K562 (cell line): ENCODE results near the gene PTPN9. TPM values are rescaled to one million over a fixed set of nuclear protein-coding genes. Genes with fewer than 3 reads are reported as not detected.

ENCODE experiments used
- CBX1 ChIP-seq: sonication (generic); IDR thresholded peaks from 2 replicates; pipeline ENCODE4 v1.6.1; 2016; ENCODE audit warnings: antibody characterized with exemption, low read depth, mild to moderate bottlenecking
- FOXA1 ChIP-seq: fragments of 450-650 bp; IDR thresholded peaks from 2 replicates; pipeline ENCODE4 v1.6.1; 2016; ENCODE audit warnings: mild to moderate bottlenecking, borderline replicate concordance
- HSF4 ChIP-seq: fragments of 250-450 bp; sonication (Bioruptor Pico); IDR thresholded peaks from 2 replicates; pipeline ENCODE4 v2.1.2; 2022; ENCODE audit warnings: mild to moderate bottlenecking, moderate library complexity, borderline replicate concordance
- KHSRP ChIP-seq: fragments of 450-650 bp; IDR thresholded peaks from 2 replicates; pipeline ENCODE4 v1.6.1; 2017
- KLF13 ChIP-seq: fragments of 450-650 bp; IDR thresholded peaks from 2 replicates; pipeline ENCODE4 v1.6.1; 2016; ENCODE audit warnings: missing genetic modification characterization, low read depth, mild to moderate bottlenecking, missing compliant biosample characterization, moderate library complexity, borderline replicate concordance
- NR2C1 ChIP-seq, 2 experiments: fragments of 450-650 bp; IDR thresholded peaks; 2 replicates each; pipeline ENCODE4 v1.6.1; 2017; ENCODE audit warnings: mild to moderate bottlenecking in 2 of 2, antibody characterized with exemption in 1 of 2, inconsistent platforms in 1 of 2, missing compliant biosample characterization in 1 of 2, missing genetic modification characterization in 1 of 2
- PHF20 ChIP-seq: fragments of 450-650 bp; IDR thresholded peaks from 2 replicates; pipeline ENCODE4 v1.6.1; 2018; ENCODE audit not compliant: partially characterized antibody
- POLR3G ChIP-seq: IDR thresholded peaks from 2 replicates; pipeline ENCODE4 v1.6.1; 2011; ENCODE audit not compliant: insufficient read length, insufficient replicate concordance; ENCODE audit errors: extremely low read depth
- SMAD2 ChIP-seq: fragments of 150-350 bp; IDR thresholded peaks from 2 replicates; pipeline ENCODE4 v1.6.1; 2014; ENCODE audit warnings: low read depth, mild to moderate bottlenecking, low read length
- THAP12 ChIP-seq: fragments of 250-450 bp; sonication (Bioruptor Pico); IDR thresholded peaks from 2 replicates; pipeline ENCODE4 v1.9.0; 2021; ENCODE audit warnings: mild to moderate bottlenecking, inconsistent platforms
- ZEB2 ChIP-seq: fragments of 450-650 bp; IDR thresholded peaks from 2 replicates; pipeline ENCODE4 v1.6.1; 2016
- ZFX ChIP-seq: sonication (generic); formaldehyde crosslinking; IDR thresholded peaks from 2 replicates; pipeline ENCODE4 v1.8.0; 2022; ENCODE audit warnings: mild to moderate bottlenecking, missing genetic modification reagents, moderate library complexity
- polyA plus RNA-seq, 8 experiments: library from polyadenylated mRNA; depleted of rRNA in 4 of 8; stranded (reverse) in 5 of 8; unstranded in 3 of 8; fragments of >200 nt; fragmentation: Nextera tagmentation in 2 of 8; fragmentation: Illumina TruSeq in 1 of 8; extraction: Ambion mirVana in 2 of 8; extraction: Trizol in 1 of 8; gene quantifications; 2 replicates each; pipeline versions ENCODE4 v1.2.1 to v1.2.3, GENCODE V29; 2011 to 2014; ENCODE audit warnings: inconsistent platforms in 1 of 8, missing spikeins in 1 of 8
- total RNA-seq, 7 experiments: library from RNA; depleted of rRNA in 6 of 7; stranded (reverse); fragments of >200 nt in 6 of 7; fragmentation: Illumina TruSeq in 2 of 7; extraction: Trizol in 2 of 7; gene quantifications; 2 replicates each; pipeline versions ENCODE4 v1.2.1 to v1.2.3, GENCODE V29; 2011 to 2021; ENCODE audit warnings: low replicate concordance in 1 of 7
- TF ChIP-seq, protein P1 (sequence below): fragments of 250-450 bp; sonication (Bioruptor Pico); IDR thresholded peaks from 2 replicates; pipeline ENCODE4 v1.4.0; 2020; ENCODE audit warnings: mild to moderate bottlenecking, moderate library complexity
- TF ChIP-seq, protein P2 (sequence below): fragments of 450-650 bp; IDR thresholded peaks from 2 replicates; pipeline ENCODE4 v1.6.1; 2016; ENCODE audit warnings: mild to moderate bottlenecking
- TF ChIP-seq, protein P3 (sequence below): fragments of 450-650 bp; formaldehyde crosslinking; IDR thresholded peaks from 2 replicates; pipeline ENCODE4 v1.4.0; 2020; ENCODE audit warnings: mild to moderate bottlenecking, moderate library complexity

PTPN9 gene
- total and polyA plus RNA-seq, 9 of the 15 experiments (the other 6 are each of a cell fraction or from before 2014, with no cell fraction given), result 5.0 to 24.0 (median 14.2) TPM

GRCh38 chr15:75453703-75454470 is 125.2 kb downstream of the PTPN9 start (continued):
- TF ChIP-seq, protein P1, sequence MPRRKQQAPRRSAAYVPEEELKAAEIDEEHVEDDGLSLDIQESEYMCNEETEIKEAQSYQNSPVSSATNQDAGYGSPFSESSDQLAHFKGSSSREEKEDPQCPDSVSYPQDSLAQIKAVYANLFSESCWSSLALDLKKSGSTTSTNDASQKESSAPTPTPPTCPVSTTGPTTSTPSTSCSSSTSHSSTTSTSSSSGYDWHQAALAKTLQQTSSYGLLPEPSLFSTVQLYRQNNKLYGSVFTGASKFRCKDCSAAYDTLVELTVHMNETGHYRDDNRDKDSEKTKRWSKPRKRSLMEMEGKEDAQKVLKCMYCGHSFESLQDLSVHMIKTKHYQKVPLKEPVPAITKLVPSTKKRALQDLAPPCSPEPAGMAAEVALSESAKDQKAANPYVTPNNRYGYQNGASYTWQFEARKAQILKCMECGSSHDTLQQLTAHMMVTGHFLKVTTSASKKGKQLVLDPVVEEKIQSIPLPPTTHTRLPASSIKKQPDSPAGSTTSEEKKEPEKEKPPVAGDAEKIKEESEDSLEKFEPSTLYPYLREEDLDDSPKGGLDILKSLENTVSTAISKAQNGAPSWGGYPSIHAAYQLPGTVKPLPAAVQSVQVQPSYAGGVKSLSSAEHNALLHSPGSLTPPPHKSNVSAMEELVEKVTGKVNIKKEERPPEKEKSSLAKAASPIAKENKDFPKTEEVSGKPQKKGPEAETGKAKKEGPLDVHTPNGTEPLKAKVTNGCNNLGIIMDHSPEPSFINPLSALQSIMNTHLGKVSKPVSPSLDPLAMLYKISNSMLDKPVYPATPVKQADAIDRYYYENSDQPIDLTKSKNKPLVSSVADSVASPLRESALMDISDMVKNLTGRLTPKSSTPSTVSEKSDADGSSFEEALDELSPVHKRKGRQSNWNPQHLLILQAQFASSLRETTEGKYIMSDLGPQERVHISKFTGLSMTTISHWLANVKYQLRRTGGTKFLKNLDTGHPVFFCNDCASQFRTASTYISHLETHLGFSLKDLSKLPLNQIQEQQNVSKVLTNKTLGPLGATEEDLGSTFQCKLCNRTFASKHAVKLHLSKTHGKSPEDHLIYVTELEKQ (CRISPR knock-in tag), result no peak
- no peak for TF ChIP-seq FOXA1
- no peak; the same call in 1 of the 2 replicates for TF ChIP-seq NR2C1 (IDR thresholded peaks at IDR 0.05)
- TF ChIP-seq NR2C1 (tag; IDR thresholded peaks at IDR 0.05), result peak; percentile 37; the same call in 1 of the 2 replicates
- TF ChIP-seq CBX1, result peak; percentile 85
- TF ChIP-seq, protein P2, sequence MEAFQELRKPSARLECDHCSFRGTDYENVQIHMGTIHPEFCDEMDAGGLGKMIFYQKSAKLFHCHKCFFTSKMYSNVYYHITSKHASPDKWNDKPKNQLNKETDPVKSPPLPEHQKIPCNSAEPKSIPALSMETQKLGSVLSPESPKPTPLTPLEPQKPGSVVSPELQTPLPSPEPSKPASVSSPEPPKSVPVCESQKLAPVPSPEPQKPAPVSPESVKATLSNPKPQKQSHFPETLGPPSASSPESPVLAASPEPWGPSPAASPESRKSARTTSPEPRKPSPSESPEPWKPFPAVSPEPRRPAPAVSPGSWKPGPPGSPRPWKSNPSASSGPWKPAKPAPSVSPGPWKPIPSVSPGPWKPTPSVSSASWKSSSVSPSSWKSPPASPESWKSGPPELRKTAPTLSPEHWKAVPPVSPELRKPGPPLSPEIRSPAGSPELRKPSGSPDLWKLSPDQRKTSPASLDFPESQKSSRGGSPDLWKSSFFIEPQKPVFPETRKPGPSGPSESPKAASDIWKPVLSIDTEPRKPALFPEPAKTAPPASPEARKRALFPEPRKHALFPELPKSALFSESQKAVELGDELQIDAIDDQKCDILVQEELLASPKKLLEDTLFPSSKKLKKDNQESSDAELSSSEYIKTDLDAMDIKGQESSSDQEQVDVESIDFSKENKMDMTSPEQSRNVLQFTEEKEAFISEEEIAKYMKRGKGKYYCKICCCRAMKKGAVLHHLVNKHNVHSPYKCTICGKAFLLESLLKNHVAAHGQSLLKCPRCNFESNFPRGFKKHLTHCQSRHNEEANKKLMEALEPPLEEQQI, result no peak
- no peak for TF ChIP-seq ZEB2
- 0 out of 2 replicates have a peak, but pooled peaks have one; percentile 51 for TF ChIP-seq KLF13 (tag)
- TF ChIP-seq, protein P3, sequence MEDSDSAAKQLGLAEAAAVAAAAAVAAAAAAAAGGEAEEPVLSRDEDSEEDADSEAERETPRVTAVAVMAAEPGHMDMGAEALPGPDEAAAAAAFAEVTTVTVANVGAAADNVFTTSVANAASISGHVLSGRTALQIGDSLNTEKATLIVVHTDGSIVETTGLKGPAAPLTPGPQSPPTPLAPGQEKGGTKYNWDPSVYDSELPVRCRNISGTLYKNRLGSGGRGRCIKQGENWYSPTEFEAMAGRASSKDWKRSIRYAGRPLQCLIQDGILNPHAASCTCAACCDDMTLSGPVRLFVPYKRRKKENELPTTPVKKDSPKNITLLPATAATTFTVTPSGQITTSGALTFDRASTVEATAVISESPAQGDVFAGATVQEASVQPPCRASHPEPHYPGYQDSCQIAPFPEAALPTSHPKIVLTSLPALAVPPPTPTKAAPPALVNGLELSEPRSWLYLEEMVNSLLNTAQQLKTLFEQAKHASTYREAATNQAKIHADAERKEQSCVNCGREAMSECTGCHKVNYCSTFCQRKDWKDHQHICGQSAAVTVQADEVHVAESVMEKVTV, result no peak
- TF ChIP-seq HSF4, result no peak
- TF ChIP-seq POLR3G, result no peak
- TF ChIP-seq SMAD2, result no peak
- TF ChIP-seq PHF20, result no peak
- no peak for TF ChIP-seq KHSRP
- TF ChIP-seq THAP12, result peak; percentile 37; the same call in 1 of the 2 replicates
- no peak for TF ChIP-seq ZFX (CRISPR knock-in tag)
